Urothelium cell line (cell line): ENCODE results near the gene BCOR.

Source experiments
- DNase-seq: peaks from one replicate; pipeline ENCODE4 v3.0.0; 2011; ENCODE audit warnings: low spot score, mixed read lengths
- FAIRE-seq: peaks from 2 replicates; lab custom pipeline; 2011; peaks lifted over from hg19 to GRCh38; lab: Jason Lieb, UNC

Gene BCOR

GRCh38 chrX:40066700-40067099 is 31.1 kb downstream of the BCOR start:
- no peak for FAIRE-seq
- DNase-seq = no peak

GRCh38 chrX:40065296-40066046 is 32.3 kb downstream of the BCOR start:
- FAIRE-seq = no peak
- DNase-seq = no peak

GRCh38 chrX:40064055-40064597 is 33.6 kb downstream of the BCOR start:
- FAIRE-seq (no peak), DNase-seq (no peak)

GRCh38 chrX:40063555-40063954 is 34.2 kb downstream of the BCOR start:
- FAIRE-seq (no peak), DNase-seq (no peak)

- FAIRE-seq = no peak
- no peak for DNase-seq
Observed at GRCh38 chrX:40062525-40063155, 35.1 kb downstream of the BCOR start.

- no peak for FAIRE-seq
- DNase-seq = no peak
Observed at GRCh38 chrX:40061871-40062524, 35.8 kb downstream of the BCOR start.

GRCh38 chrX:40061005-40061404 is 36.8 kb downstream of the BCOR start:
- FAIRE-seq = no peak
- DNase-seq = no peak

- FAIRE-seq (no peak), DNase-seq (no peak)
Observed at GRCh38 chrX:40060356-40060845, 37.4 kb downstream of the BCOR start.

GRCh38 chrX:40058719-40059118 is 39.0 kb downstream of the BCOR start:
- DNase-seq (no peak), FAIRE-seq (no peak)

- DNase-seq = no peak
- no peak for FAIRE-seq
Observed at GRCh38 chrX:40057405-40057804, 40.4 kb downstream of the BCOR start.

- DNase-seq = no peak
- no peak for FAIRE-seq
Observed at GRCh38 chrX:40056420-40056819, 41.3 kb downstream of the BCOR start.

GRCh38 chrX:40055495-40055894 is 42.3 kb downstream of the BCOR start:
- DNase-seq = no peak
- no peak for FAIRE-seq

- no peak for FAIRE-seq
- no peak for DNase-seq
Observed at GRCh38 chrX:40054793-40055192, 43.0 kb downstream of the BCOR start.

GRCh38 chrX:40050532-40050931 is 47.2 kb downstream of the BCOR start:
- FAIRE-seq (no peak), DNase-seq (no peak)

- FAIRE-seq (no peak), DNase-seq (no peak)
Observed at GRCh38 chrX:40049084-40049641, 48.6 kb downstream of the BCOR start.

- FAIRE-seq (no peak), DNase-seq (no peak)
Observed at GRCh38 chrX:40047485-40047884, 50.3 kb downstream of the BCOR start.

- DNase-seq (no peak), FAIRE-seq (no peak)
Observed at GRCh38 chrX:40043895-40044294, 53.9 kb downstream of the BCOR start.

- DNase-seq (no peak), FAIRE-seq (no peak)
Observed at GRCh38 chrX:40041915-40042314, 55.8 kb downstream of the BCOR start.

GRCh38 chrX:40040686-40041461 is 56.9 kb downstream of the BCOR start:
- FAIRE-seq = no peak
- no peak for DNase-seq

- DNase-seq (no peak), FAIRE-seq (no peak)
Observed at GRCh38 chrX:40039887-40040286, 57.9 kb downstream of the BCOR start.

GRCh38 chrX:40037367-40037766 is 60.4 kb downstream of the BCOR start:
- DNase-seq = no peak
- FAIRE-seq = no peak
